ENCODE measurements around the gene SNRNP27. TPM values are rescaled to one million over a fixed set of nuclear protein-coding genes. Genes with fewer than 3 reads are reported as not detected.
A peak's percentile ranks its signal among the peaks of the same experiment; 100 is the strongest.

The SNRNP27 gene
- total and polyA plus RNA-seq, 9 of the 15 experiments (the other 6 are each of a cell fraction or from before 2014, with no cell fraction given), result 29.2 to 102 (median 65.7) TPM

DNA sequence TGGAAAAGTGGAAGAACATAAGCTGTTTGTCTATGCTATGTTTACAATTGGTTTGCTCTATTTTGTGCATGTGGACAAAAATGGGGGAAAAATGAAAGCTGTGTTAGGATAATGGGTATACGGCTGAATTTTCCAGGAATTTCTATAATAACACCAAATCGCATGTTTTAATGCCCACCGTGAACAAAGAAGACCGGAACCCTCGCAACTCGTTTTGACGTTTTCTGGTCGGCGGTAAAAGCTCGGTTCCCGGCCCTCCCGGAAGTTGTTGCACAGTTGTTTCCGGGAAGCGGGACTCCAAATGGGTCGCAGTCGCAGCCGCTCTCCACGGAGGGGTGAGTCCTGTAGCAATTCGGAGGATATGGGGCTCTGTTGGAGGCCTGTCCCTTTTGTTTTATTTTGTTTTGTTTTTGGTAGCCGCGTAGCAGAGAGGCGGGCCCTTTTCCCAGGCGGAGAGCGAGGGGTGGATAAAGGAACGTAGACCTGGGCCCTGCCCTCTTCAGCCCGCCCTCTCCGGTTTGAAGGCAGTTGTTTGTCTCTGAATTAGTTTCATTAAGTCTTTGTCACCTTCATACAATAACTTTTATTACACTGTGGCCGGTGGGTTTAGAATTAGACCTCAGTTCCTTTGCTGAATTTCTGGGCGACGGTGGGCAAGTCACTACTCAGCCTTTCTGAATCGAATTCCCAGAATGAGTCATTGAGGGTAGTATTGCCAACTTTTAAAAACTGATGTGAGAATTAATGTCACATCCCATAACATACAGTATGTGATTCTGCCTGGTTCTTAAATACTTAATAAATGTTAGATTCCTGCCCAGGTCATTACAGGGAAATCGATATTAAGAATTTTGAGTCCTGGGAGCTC is at the start of gene SNRNP27 (continued):
- TF ChIP-seq, protein P1, sequence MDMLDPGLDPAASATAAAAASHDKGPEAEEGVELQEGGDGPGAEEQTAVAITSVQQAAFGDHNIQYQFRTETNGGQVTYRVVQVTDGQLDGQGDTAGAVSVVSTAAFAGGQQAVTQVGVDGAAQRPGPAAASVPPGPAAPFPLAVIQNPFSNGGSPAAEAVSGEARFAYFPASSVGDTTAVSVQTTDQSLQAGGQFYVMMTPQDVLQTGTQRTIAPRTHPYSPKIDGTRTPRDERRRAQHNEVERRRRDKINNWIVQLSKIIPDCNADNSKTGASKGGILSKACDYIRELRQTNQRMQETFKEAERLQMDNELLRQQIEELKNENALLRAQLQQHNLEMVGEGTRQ (CRISPR knock-in tag; IDR thresholded peaks at IDR 0.05), result no peak
- TF ChIP-seq ZNF263 (CRISPR knock-in tag; IDR thresholded peaks at IDR 0.05; ENCODE audit: borderline replicate concordance) (peak; percentile 22; the same call in 1 of the 2 replicates), TAF7 (tag; IDR thresholded peaks at IDR 0.05) (peak; percentile 100), TAF9B (IDR thresholded peaks at IDR 0.05; ENCODE audit: partially characterized antibody) (peak; percentile 100), SNIP1 (IDR thresholded peaks at IDR 0.05; ENCODE audit: low read depth) (peak; percentile 33; the same call in 1 of the 2 replicates), HCFC1 (IDR thresholded peaks at IDR 0.05; ENCODE audit: low read depth, low read length) (peak; percentile 78), GABPB1 (CRISPR knock-in tag; IDR thresholded peaks at IDR 0.05) (peak; percentile 95), GTF2F1 (IDR thresholded peaks at IDR 0.05; ENCODE audit: low read depth, low read length) (peak; percentile 59; the same call in 1 of the 2 replicates), CHD4 (IDR thresholded peaks at IDR 0.05; ENCODE audit: insufficient read depth, insufficient replicate concordance, low read depth, low read length, poor library complexity, severe bottlenecking) (no peak), ZC3H11A (IDR thresholded peaks at IDR 0.05; ENCODE audit: low read depth, low read length) (0 out of 2 replicates have a peak, but pooled peaks have one; percentile 90), NR1H2 (CRISPR knock-in tag; IDR thresholded peaks at IDR 0.05) (0 out of 2 replicates have a peak, but pooled peaks have one; percentile 30), ZBTB49 (CRISPR knock-in tag; IDR thresholded peaks at IDR 0.05; ENCODE audit: borderline replicate concordance) (no peak), SNAPC5 (CRISPR knock-in tag; IDR thresholded peaks at IDR 0.05) (no peak), TOE1 (IDR thresholded peaks at IDR 0.05; ENCODE audit: borderline replicate concordance) (peak; percentile 70), TOE1 (CRISPR knock-in tag; IDR thresholded peaks at IDR 0.05; ENCODE audit: borderline replicate concordance, low read depth) (0 out of 2 replicates have a peak, but pooled peaks have one; percentile 51), ZNF239 (CRISPR knock-in tag; IDR thresholded peaks at IDR 0.05) (0 out of 2 replicates have a peak, but pooled peaks have one; percentile 8), ZNF121 (CRISPR knock-in tag; conservative IDR thresholded peaks at IDR 0.05) (no peak), OTX1 (CRISPR knock-in tag; IDR thresholded peaks at IDR 0.05) (0 out of 2 replicates have a peak, but pooled peaks have one; percentile 43), SOX6 (IDR thresholded peaks at IDR 0.05) (peak; percentile 61; the same call in 1 of the 2 replicates), JUN (IDR thresholded peaks at IDR 0.05; ENCODE audit: borderline replicate concordance, low read depth, low read length) (0 out of 2 replicates have a peak, but pooled peaks have one; percentile 27), JUN (CRISPR knock-in tag; IDR thresholded peaks at IDR 0.05; ENCODE audit: borderline replicate concordance) (no peak), ZHX1 (conservative IDR thresholded peaks at IDR 0.05; ENCODE audit: low read length) (no peak)
